GM21576 (cell line): Measurements from ENCODE around the gene CHST4.
"Not testable (repeated sequence)": the region's sequence is repeated elsewhere in the genome, so short reads cannot be mapped to it uniquely, and the experiment has no call there.

Experiments
- ATAC-seq: cut with Tn5 transposase; IDR thresholded peaks from one replicate; pipeline ENCODE4 v1.9.1; 2021; ENCODE audit warnings: mild to moderate bottlenecking, moderate library complexity; ENCODE audit not compliant: unreplicated experiment

CHST4 gene

DNA sequence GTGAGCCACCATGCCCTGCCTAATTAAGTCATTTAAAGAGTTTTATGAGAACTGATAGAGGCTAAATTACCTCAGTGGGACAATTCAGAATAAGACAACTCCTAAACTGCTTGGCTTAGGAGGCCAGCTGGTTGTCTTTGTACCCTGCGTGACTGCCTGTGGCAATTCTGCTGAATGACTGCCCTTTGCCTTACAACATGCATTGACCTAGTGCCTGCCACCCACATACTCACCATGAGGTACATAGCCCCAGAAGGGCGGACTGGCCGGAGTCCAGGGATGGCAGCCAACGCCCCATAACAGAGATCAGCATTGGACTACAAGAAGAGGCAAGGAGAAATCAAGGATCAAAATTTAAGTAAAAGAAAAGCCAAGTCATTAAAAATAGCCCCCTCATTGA, 43.4 kb downstream of the CHST4 start:
- ATAC-seq, result no peak

DNA sequence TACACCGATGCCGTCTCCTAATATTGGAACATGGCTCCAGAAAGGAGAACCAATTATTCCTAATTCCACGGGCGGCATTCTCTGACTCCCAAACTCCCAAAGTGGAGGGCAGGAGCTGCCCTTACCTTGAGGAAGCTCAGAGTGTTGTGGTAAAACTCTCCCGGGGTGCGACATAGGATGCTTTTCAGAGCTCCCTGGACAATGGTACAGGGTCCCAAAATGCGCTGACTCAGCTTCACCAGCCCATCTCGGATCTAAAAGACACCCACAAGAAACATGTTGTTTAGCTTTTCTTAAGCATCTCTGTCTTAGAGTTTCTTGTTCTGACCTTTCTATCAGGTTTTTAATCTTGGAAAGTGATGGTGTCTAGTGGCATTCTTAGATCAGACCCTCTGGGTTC, 43.9 kb downstream of the CHST4 start:
- ATAC-seq, result no peak

DNA sequence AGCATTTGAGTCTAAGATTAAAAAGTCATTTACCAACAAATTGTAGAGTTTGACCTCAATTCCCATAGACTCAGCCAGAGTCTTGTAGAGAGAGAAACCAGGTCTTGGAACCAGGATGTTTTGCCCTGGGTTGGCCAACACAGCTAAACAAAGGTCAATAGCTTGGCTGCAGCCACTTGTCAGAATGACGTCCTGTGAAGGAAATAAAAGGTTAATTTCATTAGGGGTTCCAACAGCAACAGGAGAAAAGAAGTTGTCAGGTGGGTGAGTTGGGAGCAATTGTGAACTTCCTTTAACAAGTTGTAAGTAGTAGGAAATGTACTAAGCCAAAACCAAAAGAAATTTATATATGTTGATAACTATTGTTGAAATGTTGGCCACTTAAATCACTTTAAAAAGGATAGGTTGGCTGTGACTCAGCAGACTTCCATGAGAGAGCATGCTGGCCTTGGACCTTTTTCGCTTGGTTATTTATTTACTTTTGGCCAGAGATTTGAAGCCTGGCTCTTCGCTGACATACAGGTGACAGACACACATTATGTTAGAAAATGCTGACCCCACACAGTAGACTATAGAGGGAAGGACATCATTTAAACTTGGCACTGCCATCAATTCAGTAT, 46.4 kb downstream of the CHST4 start:
- ATAC-seq, result no peak

DNA sequence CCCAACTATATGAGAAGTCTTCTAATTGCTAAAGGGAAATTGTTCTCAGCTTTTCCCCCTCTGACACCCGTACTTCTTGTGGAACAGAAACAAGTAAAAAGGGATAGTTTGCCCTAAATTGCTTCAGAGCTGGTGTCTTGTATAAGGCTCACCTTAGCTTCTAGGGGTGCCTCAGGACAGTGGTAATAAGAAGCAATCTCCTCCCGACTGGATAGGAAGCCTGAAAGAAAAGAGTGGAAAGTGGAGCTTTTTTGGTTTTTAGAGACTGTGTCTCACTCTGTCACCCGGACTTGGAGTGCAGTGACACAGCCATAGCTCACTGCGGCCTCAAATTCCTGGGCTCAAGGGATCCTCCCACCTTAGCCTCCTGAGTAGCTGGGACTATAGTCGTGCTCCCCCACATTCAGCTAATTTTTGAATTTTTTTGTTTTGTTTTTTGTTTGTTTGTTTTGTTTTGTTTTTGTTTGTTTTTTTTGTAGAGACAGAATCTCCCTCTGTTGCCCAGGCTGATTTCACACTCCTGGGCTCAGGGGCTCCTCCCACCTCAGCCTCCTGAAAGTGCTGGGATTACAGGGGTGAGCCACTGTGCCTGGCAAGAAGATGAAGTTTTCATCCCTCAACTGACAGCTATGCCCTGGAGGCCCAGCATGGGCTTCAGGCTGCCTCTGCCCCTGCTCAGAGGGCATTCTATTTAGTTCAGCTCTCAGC, 47.3 kb downstream of the CHST4 start:
- ATAC-seq, result no peak

DNA sequence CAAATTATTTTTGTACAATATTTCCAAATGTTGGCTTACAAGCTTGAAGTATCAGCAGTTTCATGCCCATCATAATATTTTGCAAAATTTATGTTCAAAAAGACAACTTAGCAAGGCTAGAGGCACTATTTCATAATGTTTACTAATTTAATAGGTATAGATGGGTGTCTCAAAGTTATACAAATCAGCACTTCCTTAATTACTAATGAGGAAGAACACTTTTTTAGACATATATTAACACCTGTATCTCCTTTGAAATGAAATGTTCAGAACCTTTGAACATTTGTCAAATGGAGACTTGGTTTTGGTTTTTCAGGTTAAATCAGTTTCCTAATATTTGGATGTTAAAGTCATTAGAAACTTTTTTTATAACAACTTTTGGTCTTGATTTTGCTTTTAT, 48.5 kb downstream of the CHST4 start:
- no peak for ATAC-seq

DNA sequence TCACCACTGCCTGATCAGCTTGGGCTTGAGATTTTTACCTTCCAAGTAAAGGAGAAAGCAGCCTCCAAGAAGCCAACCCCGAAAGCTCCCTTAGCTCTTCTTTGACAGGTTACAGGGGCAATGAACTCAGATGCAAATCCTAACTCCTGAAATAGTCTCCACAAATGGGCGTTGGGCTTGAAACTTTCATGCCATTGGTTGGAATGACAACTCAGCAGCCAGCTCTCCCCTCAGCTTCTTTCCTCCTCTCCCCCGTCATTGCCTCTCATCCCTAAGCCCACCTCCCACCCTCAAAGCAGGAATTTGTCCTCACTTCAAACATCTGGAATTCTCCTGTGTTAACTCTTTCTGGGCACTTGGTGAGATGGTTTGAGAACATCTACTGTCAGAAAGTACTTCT, 50.7 kb downstream of the CHST4 start, which contains the start of gene TAT:
Gene TAT (minus strand): TSS at position 122 of the 400 bp plus-strand sequence. CDS start 677 bp downstream, outside the sequence.
- ATAC-seq, result no peak

DNA sequence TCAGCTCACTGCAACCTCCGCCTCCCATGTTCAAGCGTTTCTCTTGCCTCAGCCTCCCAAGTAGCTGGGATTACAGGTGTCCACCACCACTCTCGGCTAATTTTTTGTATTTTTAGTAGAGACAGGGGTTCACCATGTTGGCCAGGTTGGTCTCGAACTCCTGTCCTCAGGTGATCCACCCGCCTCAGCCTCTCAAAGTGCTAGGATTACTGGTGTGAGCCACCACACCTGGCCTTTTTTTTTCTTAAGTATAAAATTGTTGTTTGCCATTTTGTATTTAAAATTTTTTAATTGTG, 56.3 kb downstream of the CHST4 start:
- ATAC-seq, result not testable (repeated sequence)

DNA sequence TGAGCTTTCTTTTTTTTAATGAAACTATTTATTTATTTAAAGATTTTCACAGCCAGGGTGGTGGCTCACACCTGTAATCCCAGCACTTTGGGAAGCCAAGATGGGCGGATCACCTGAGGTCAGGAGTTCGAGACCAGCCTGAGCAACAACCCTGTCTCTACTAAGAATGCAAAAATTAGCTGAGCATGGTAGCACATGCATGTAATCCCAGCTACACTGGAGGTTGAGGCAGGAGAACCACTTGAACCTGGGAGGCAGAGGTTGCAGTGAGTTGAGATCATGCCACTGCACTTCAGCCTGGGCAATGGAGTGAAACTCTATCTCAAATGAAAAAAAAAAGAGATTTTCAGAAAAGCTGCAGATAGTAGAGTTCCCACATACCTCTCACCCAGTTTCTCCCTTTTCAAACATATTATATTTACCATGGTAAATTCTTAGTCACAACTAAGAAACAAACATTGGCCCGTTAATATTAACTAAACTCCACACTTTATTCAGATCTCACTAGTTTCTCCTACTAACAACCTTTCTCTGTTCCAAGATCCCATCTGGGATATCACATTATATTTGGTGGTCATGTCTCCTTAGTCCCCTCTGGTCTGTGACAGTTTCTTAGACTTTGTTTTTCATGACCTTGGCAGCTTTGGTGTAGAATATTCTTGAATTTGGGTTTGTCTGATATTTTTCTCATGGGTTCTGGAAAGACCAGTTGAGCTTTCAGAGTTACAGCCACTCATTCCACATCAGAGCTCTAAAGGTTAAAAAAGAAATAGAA, 58.5 kb downstream of the CHST4 start:
- ATAC-seq, result no peak

DNA sequence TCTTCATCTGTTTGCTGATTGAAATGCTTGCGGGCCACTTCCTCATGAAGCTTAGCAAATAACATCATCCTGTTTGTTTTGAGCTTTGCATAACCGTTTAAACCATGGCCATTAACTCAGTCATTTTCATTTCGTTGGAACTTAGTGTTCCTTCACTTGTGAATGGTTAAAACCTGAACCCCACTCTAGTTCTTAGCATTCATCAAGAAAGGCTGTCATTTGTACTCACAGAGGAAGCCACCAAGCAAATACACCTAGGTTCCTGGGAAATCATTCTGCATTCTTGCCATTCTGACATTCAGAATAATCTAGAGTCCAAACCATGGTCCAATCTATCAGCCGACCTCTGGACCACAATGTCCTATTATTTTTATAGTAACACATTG, 59.1 kb downstream of the CHST4 start:
- no peak for ATAC-seq
